Measurements from ENCODE around the gene PERM1.
A peak's percentile ranks its signal among the peaks of the same experiment; 100 is the strongest.

The PERM1 gene

DNA sequence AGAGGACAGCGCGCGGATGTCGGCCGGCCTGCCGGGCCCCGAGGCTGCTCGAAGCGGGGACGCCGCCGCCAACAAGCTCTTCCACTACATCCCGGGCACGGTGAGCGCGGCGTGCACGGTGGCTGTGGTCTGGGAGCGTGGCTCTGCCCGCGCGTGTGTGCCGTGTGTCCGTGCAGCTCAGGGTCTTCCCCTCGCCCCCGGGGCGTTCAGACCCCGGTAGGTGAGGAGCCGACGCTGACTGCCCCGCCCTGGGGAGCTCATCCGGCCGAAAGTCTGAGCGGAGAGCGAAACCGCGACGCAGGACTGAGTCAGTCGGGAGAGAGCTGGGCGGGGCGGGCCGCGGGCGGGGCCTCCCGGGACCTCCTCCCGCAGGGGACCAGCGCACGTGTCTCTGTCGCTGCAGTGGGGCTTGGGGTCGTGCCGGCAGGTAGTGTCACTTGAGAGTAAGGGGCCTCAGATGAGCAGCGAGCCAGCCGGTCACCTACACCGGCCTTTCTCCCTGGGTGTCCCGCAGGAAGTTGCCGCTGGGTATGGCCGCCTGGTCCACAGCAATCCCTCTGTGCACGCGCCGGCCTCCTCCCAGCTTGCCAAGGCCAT lies 15.1 kb downstream of the PERM1 start:
- Histone ChIP-seq H3F3A (ENCODE audit: control insufficient read depth, insufficient read depth) (no peaks in the 10 kb centered on the region; the same call in 1 of the 2 replicates), H3K9me3 (ENCODE audit: control insufficient read depth, insufficient read depth, low read length) (no peaks in the 10 kb centered on the region; the same call in 1 of the 2 replicates), H3K4me1 (ENCODE audit: control insufficient read depth, low read length) (peaks cover 10% of the 10 kb centered on the region), H3K27me3 (ENCODE audit: control insufficient read depth, low read length) (0 out of 2 replicates have a peak, but pooled peaks cover 4% of the 10 kb centered on the region), H3K79me2 (ENCODE audit: control insufficient read depth, low read length) (no peaks in the 10 kb centered on the region), H3K4me2 (ENCODE audit: low read length) (peak overlapping the region; percentile 78), H4K20me1 (ENCODE audit: control insufficient read depth, insufficient read depth, low read depth, low read length) (no peaks in the 10 kb centered on the region), H3K27ac (ENCODE audit: low read depth, low read length) (no peak overlapping the region), H3K9me2 (replicated peaks; ENCODE audit: control insufficient read depth, low read length) (no peaks in the 10 kb centered on the region), H3K4me3 (ENCODE audit: low read length) (peak overlapping the region; percentile 63), H3K36me3 (ENCODE audit: control insufficient read depth, low read length) (no peaks in the 10 kb centered on the region)
- TF ChIP-seq EZH2phosphoT487 (IDR thresholded peaks at IDR 0.05; ENCODE audit: borderline replicate concordance, low read length), result no peak
- TF ChIP-seq, protein P1, sequence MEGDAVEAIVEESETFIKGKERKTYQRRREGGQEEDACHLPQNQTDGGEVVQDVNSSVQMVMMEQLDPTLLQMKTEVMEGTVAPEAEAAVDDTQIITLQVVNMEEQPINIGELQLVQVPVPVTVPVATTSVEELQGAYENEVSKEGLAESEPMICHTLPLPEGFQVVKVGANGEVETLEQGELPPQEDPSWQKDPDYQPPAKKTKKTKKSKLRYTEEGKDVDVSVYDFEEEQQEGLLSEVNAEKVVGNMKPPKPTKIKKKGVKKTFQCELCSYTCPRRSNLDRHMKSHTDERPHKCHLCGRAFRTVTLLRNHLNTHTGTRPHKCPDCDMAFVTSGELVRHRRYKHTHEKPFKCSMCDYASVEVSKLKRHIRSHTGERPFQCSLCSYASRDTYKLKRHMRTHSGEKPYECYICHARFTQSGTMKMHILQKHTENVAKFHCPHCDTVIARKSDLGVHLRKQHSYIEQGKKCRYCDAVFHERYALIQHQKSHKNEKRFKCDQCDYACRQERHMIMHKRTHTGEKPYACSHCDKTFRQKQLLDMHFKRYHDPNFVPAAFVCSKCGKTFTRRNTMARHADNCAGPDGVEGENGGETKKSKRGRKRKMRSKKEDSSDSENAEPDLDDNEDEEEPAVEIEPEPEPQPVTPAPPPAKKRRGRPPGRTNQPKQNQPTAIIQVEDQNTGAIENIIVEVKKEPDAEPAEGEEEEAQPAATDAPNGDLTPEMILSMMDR (IDR thresholded peaks at IDR 0.05; ENCODE audit: low read depth, low read length, poor library complexity, severe bottlenecking), result no peak

DNA sequence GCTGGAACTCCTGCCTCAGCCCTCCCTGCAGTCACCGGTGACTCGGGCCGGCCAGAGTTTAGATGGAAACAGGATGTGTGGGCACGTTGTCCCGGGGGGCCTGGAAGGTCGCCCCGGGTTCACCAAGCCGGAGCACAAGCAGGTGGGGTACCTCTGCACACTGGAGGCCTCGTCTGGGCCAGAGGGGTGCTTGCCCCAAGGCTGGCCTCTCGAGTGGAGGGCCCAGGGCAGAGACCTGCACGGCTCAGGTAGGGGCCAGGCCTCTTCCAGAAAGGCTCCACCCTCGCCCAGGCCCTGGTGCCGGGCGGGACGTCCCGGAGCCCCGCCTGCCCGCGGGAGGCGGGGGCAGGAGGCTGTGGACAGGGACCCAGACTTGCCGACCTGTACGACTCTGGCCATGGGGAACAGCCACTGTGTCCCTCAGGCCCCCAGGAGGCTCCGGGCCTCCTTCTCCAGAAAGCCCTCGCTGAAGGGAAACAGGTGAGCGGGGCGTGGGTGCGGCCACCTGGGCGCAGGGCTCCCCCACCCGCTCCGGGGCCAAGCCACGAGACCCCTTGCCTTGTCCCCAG lies 15.7 kb downstream of the PERM1 start, which contains the start of gene PLEKHN1:
Gene PLEKHN1, plus strand, starts transcription at position 348 of the 569 bp plus-strand sequence. Its CDS starts 50 bp downstream, at position 398.
- no peaks in the 10 kb centered on the region; the same call in 1 of the 2 replicates for H3F3A ChIP-seq (ENCODE audit: control insufficient read depth, insufficient read depth)
- H3K27ac ChIP-seq (ENCODE audit: low read depth, low read length), result no peak within 1 kb of the TSS
- H3K36me3 ChIP-seq (ENCODE audit: control insufficient read depth, low read length), result no peaks in the 10 kb centered on the region
- no peaks in the 10 kb centered on the region for H3K9me2 ChIP-seq (replicated peaks; ENCODE audit: control insufficient read depth, low read length)
- no peaks in the 10 kb centered on the region; the same call in 1 of the 2 replicates for H3K9me3 ChIP-seq (ENCODE audit: control insufficient read depth, insufficient read depth, low read length)
- H3K79me2 ChIP-seq (ENCODE audit: control insufficient read depth, low read length), result no peaks in the 10 kb centered on the region
- H3K27me3 ChIP-seq (ENCODE audit: control insufficient read depth, low read length), result 0 out of 2 replicates have a peak, but pooled peaks cover 4% of the 10 kb centered on the region
- TF ChIP-seq EZH2phosphoT487 (IDR thresholded peaks at IDR 0.05; ENCODE audit: borderline replicate concordance, low read length), result no peak
- TF ChIP-seq, protein P1 (IDR thresholded peaks at IDR 0.05; ENCODE audit: low read depth, low read length, poor library complexity, severe bottlenecking), result no peak
- H3K4me1 ChIP-seq (ENCODE audit: control insufficient read depth, low read length), result peaks cover 13% of the 10 kb centered on the region
- H4K20me1 ChIP-seq (ENCODE audit: control insufficient read depth, insufficient read depth, low read depth, low read length), result no peaks in the 10 kb centered on the region
- H3K4me3 ChIP-seq (ENCODE audit: low read length), result peak within 1 kb of the TSS; percentile 63
- H3K4me2 ChIP-seq (ENCODE audit: low read length), result peak within 1 kb of the TSS; percentile 78

DNA sequence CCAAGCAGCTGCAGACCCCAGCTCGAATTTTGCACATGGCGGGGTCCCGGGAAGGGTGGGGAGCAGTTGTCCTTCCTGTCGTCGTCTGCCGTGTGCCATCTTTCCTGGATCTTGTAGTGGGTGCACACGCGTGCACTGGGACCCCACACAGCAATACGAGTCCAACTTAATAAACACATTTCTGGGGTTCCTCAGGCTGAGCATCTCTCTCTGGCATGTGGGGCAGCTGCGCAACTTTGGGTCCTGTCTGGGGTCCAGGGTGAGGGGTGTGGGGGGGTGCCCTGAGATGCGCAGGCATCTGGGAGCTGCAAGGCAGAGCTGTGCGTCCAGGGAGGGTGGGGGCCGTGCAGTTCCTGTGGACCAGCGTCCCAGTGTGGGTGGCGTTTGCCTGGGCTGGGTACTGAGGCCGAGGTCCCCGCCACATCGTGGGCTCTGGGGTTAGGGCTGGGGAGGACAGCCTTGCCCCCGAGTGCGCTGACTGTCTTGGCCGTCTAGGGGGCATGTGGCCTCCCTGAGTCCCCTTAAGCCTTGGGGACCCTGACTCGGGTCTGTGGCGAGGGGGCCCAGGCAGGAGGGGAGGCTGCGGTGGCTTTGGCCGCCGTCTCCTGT lies 16.3 kb downstream of the PERM1 start:
- Histone ChIP-seq H3K9me3 (ENCODE audit: control insufficient read depth, insufficient read depth, low read length) (no peaks in the 10 kb centered on the region; the same call in 1 of the 2 replicates), H4K20me1 (ENCODE audit: control insufficient read depth, insufficient read depth, low read depth, low read length) (no peaks in the 10 kb centered on the region), H3K4me2 (ENCODE audit: low read length) (no peak overlapping the region), H3F3A (ENCODE audit: control insufficient read depth, insufficient read depth) (no peaks in the 10 kb centered on the region; the same call in 1 of the 2 replicates), H3K4me3 (ENCODE audit: low read length) (no peak overlapping the region), H3K27ac (ENCODE audit: low read depth, low read length) (no peak overlapping the region), H3K4me1 (ENCODE audit: control insufficient read depth, low read length) (peaks cover 14% of the 10 kb centered on the region), H3K27me3 (ENCODE audit: control insufficient read depth, low read length) (0 out of 2 replicates have a peak, but pooled peaks cover 4% of the 10 kb centered on the region), H3K9me2 (replicated peaks; ENCODE audit: control insufficient read depth, low read length) (no peaks in the 10 kb centered on the region), H3K79me2 (ENCODE audit: control insufficient read depth, low read length) (no peaks in the 10 kb centered on the region), H3K36me3 (ENCODE audit: control insufficient read depth, low read length) (no peaks in the 10 kb centered on the region)
- no peak for TF ChIP-seq EZH2phosphoT487 (IDR thresholded peaks at IDR 0.05; ENCODE audit: borderline replicate concordance, low read length)

All from DOHH2 (cell line).